GM19351 (cell line): ENCODE results near the gene GAA.
"Not testable (repeated sequence)": the region's sequence is repeated elsewhere in the genome, so short reads cannot be mapped to it uniquely, and the experiment has no call there.

ENCODE experiments used
- ATAC-seq: cut with Tn5 transposase; IDR thresholded peaks from one replicate; pipeline ENCODE4 v1.9.1; 2021; ENCODE audit warnings: mild to moderate bottlenecking, moderate library complexity; ENCODE audit not compliant: unreplicated experiment

Gene GAA

DNA sequence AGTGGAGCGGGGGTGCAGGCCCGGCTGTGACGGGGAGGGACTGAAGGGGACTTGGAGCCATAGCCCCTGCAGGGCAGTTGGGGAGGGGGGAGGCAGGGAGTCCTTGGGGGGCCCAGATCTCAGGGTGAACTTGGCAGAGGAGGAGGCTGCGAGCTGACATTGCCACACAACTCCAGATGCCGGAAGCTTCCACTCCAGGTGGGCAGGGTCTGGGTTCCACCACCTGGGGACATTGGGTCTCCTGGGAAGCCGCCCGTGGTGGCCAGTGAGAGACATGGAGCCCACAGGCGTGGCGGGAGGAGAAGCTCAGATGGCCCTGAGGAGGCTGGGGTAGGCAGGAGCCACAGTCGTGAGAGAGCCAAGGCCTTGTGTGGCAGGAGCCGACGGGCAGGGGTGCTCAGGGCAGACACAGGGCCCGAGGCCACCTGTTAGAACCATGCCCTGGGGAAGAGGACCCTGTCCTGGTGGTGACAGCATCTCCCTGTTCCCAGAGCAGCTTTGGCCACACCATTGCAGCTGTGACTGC is 18.2 kb upstream of the GAA start:
- ATAC-seq = no peak

GRCh38 chr17:80084773-80085172 is 16.6 kb upstream of the GAA start:
- no peak for ATAC-seq

DNA sequence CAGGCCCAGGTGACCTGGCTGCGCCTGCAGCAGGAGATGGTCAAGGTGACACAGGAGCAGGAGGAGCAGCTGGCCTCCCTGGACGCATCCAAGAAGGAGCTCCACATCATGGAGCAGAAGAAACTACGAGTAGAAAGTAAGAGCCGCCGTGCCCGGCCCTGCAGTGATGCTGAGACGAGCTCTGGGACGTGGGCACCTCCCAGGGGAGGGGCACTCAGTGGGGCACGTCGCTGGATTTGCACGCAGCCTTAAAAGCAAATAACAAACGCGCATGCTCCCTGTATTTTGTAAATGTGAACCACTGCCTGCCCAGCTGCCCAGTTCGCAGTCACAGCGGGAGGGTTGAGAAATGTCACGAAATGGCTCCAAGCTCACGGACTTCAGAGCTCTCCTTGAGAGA is 15.3 kb upstream of the GAA start:
- ATAC-seq = no peak

DNA sequence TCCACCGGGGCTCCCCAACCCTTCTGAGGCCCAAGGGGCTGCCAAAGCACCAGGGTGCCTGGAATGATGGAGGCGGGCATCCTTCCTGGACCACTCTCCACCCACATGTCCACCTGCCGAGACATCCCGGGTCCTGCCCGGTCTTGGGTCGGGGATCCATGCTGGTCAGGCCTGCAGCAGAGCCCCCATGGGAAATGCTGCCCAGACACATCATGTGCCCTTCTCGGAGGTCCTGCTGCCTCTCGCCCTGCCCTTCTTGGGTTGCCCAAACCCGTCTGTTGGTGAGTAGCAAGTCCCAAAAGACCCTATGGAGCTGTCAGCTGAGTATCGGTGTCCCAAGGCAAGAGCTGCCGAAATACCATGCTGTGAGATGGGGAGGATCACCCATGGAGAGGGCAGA is 14.8 kb upstream of the GAA start:
- ATAC-seq = no peak

- no peak for ATAC-seq
Measured at GRCh38 chr17:80087346-80088265, 13.8 kb upstream of the GAA start.

DNA sequence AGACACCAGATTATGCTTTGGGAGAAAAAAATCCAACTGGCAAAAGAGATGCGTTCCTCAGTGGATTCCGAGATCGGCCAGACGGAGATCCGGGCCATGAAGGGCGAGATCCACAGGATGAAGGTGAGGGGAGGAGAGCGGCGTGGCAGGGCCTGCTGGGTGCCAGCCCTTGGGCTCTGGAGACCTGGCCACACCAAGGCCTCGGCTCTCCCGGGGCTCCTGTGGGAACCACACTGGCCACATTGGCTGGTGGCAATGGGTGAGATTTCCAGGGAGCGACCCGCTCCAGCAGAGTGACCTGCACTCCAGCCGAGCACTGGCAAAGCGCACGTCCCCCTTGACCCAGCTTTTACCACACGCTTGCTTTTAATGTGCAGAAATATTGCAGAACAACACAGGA is 11.6 kb upstream of the GAA start:
- no peak for ATAC-seq

GRCh38 chr17:80090164-80090563 is 11.2 kb upstream of the GAA start:
- ATAC-seq = not testable (repeated sequence)

GRCh38 chr17:80091376-80091775 is 10.0 kb upstream of the GAA start:
- ATAC-seq = no peak

DNA sequence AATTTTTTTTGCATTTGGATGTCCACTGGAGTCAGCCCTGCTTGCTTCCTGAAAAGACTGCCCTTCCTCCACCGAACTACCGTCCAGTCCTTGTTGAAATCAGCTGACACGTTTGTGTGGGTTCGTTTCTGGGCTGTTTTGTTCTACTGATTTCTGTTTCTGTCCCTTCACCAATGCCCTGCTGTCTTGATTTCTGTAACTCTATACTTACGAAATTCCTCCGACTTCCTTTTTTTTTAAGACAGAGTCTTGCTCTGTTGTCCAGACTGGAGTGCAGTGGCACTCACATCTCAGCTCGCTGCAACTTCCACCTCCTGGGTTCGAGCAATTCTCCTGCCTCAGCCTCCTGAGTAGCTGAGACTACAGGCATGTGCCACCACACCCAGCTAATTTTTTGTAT is 8.4 kb upstream of the GAA start:
- ATAC-seq = no peak

GRCh38 chr17:80095038-80095843 is 6.1 kb upstream of the GAA start:
- no peak for ATAC-seq

GRCh38 chr17:80095844-80096475 is 5.4 kb upstream of the GAA start:
- ATAC-seq = no peak

DNA sequence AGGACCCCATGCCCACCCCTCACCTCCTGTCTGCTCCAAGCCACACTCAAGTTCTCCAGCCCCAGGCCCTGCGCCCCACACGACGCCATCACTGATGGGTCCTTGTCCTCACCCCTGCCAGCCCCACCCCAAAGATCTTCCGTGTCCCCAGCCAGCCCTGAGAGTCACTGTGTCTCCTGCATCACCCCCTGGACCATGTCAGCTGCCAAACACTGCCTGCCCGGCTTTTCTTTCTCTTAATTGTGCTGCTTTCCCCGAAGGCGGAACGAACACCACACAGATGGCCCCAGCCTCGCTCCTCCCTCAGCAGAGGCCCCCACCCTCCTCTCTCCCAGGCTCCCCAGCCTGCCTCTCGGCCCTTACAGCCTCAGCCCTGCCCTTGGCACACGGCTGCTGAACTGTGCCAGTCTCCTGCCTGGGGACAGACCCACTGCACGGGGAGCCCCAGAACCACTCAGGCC is 4.8 kb upstream of the GAA start:
- no peak for ATAC-seq

DNA sequence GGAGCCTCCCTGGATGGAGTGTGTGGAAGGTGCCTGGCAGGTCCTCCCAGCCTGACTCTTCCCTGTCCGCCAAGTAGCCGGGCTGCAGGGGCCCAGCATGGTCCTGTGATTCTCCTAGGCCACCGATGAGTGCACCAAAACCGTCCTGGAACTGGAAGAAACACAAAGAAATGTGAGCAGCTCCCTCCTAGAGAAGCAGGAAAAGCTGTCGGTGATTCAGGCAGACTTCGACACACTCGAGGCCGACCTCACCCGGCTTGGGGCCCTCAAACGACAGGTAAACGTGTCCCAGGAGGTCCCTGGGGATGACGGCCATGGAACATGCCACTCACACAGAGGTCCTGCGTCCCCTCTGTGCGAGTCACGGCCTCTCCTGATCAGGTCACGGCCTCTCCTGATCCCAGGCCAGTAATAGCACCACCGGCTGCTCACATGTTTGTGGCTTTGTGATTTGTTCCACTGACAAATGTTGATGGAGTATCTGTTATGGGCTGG is 4.2 kb upstream of the GAA start:
- ATAC-seq = no peak

GRCh38 chr17:80097844-80098691 is 3.3 kb upstream of the GAA start:
- no peak for ATAC-seq

GRCh38 chr17:80099291-80100034 is 1.9 kb upstream of the GAA start:
- no peak for ATAC-seq

GRCh38 chr17:80100035-80100323 is 1.4 kb upstream of the GAA start:
- no peak for ATAC-seq

GRCh38 chr17:80101946-80102663 is 724 bp downstream of the GAA start:
- peak; percentile 27 for ATAC-seq

GRCh38 chr17:80102664-80103448 is 1.5 kb downstream of the GAA start:
- ATAC-seq = no peak
